Stimulated activated CD8-positive, alpha-beta memory T cell treated with anti-CD3 and anti-CD28 coated beads, Interleukin-4, amount 100 ng/mL, for 1 hour (primary cell): ENCODE measurements around the gene DIPK1B.
"Not testable (repeated sequence)": the region's sequence is repeated elsewhere in the genome, so short reads cannot be mapped to it uniquely, and the experiment has no call there.

Source experiments
- DNase-seq, 2 donors: peaks; one replicate each; pipeline ENCODE4 v3.0.0-alpha.2; 2020; ENCODE audit warnings: low read depth in 2 of 2, low spot score in 1 of 2

The DIPK1B gene

GRCh38 chr9:136751814-136752213, 39.4 kb downstream of the DIPK1B start:
- no peak for DNase-seq

- DNase-seq, result no peak
Observed at GRCh38 chr9:136753371-136754058, 41.1 kb downstream of the DIPK1B start.

- no peak for DNase-seq
Observed at GRCh38 chr9:136754059-136754572, 41.7 kb downstream of the DIPK1B start.

GRCh38 chr9:136754626-136755301, 42.4 kb downstream of the DIPK1B start:
- no peak for DNase-seq

GRCh38 chr9:136755302-136756133, 43.1 kb downstream of the DIPK1B start:
- not testable (repeated sequence) for DNase-seq

GRCh38 chr9:136756134-136756438, 43.7 kb downstream of the DIPK1B start:
- DNase-seq, result no peak

GRCh38 chr9:136756836-136757235, 44.5 kb downstream of the DIPK1B start:
- DNase-seq, result no peak

GRCh38 chr9:136757328-136757727, 45.0 kb downstream of the DIPK1B start:
- DNase-seq, result no peak

GRCh38 chr9:136757751-136758140, 45.4 kb downstream of the DIPK1B start:
- DNase-seq, result no peak

GRCh38 chr9:136759001-136759400, 46.6 kb downstream of the DIPK1B start:
- DNase-seq, result no peak

- no peak for DNase-seq
Observed at GRCh38 chr9:136759436-136760325, 47.3 kb downstream of the DIPK1B start.

GRCh38 chr9:136760424-136760823, 48.1 kb downstream of the DIPK1B start:
- DNase-seq, result no peak

- not testable (repeated sequence) for DNase-seq
Observed at GRCh38 chr9:136760834-136761544, 48.6 kb downstream of the DIPK1B start.

- no peak for DNase-seq
Observed at GRCh38 chr9:136761545-136761981, 49.2 kb downstream of the DIPK1B start.

GRCh38 chr9:136762221-136762691, 49.9 kb downstream of the DIPK1B start:
- no peak for DNase-seq

GRCh38 chr9:136762915-136763648, 50.7 kb downstream of the DIPK1B start:
- DNase-seq, result no peak

GRCh38 chr9:136763649-136764035, 51.3 kb downstream of the DIPK1B start:
- no peak for DNase-seq

GRCh38 chr9:136764301-136764891, 52.0 kb downstream of the DIPK1B start, which contains the start of gene LCN15:
Gene LCN15 (minus strand): TSS chr9:136764518. CDS start chr9:136764488, 30 bp downstream.
- DNase-seq, result no peak

GRCh38 chr9:136765041-136765440, 52.7 kb downstream of the DIPK1B start:
- no peak for DNase-seq
